Gastroesophageal sphincter (tissue), 4 donors: ENCODE results near the gene SLC4A11. TPM values are rescaled to one million over a fixed set of nuclear protein-coding genes. Genes with fewer than 3 reads are reported as not detected.

Source experiments
- ATAC-seq: fragments of 150-250 bp; one replicate; pipeline ENCODE4 v1.9.1; 2016; ENCODE audit warnings: mild to moderate bottlenecking, moderate library complexity
- H3K27ac ChIP-seq, 4 donors: fragments of 200-600 bp; sonication (generic) in 3 of 4; 1 replicate in 3 of 4; 2 replicates in 1 of 4; pipeline ENCODE4 v1.5.1; 2016 to 2019
- H3K27me3 ChIP-seq: fragments of 200-600 bp; sonication (generic); one replicate; pipeline ENCODE4 v1.5.1; 2019
- H3K36me3 ChIP-seq, 2 donors: fragments of 200-600 bp; sonication (generic); one replicate each; pipeline ENCODE4 v1.5.1; 2019; ENCODE audit warnings: control low read depth in 1 of 2
- H3K4me1 ChIP-seq, 3 donors: fragments of 200-600 bp; sonication (generic); 1 replicate in 2 of 3; 2 replicates in 1 of 3; pipeline ENCODE4 v1.5.1; 2016 to 2019; ENCODE audit warnings: control low read depth in 2 of 3
- H3K4me3 ChIP-seq, 2 donors: fragments of 200-600 bp; sonication (generic); one replicate each; pipeline ENCODE4 v1.5.1; 2019; ENCODE audit warnings: mild to moderate bottlenecking in 1 of 2, moderate library complexity in 1 of 2
- H3K9me3 ChIP-seq, 3 donors: fragments of 200-600 bp; sonication (generic); one replicate each; pipeline ENCODE4 v1.5.1; 2017 to 2019; ENCODE audit warnings: control low read depth in 2 of 3
- EP300 ChIP-seq: sonication (generic); formaldehyde crosslinking; IDR thresholded peaks from one replicate; pipeline ENCODE4 v1.6.1; 2017; ENCODE audit warnings: antibody characterized with exemption, mild to moderate bottlenecking
- POLR2A ChIP-seq, 2 donors: fragments of 450-650 bp; IDR thresholded peaks; one replicate each; pipeline ENCODE4 v1.6.1; 2017; ENCODE audit warnings: antibody characterized with exemption in 2 of 2, mild to moderate bottlenecking in 2 of 2, moderate library complexity in 1 of 2
- POLR2AphosphoS5 ChIP-seq: sonication (generic); formaldehyde crosslinking; IDR thresholded peaks from one replicate; pipeline ENCODE4 v1.6.1; 2017; ENCODE audit warnings: antibody characterized with exemption
- WGBS, 2 donors: methylation state at CpG; one replicate each; pipeline ENCODE4 v1.1.5; 2018; ENCODE audit warnings: low coverage in 1 of 2; 5-methylcytosine and 5-hydroxymethylcytosine counted together
- total RNA-seq, 4 donors: library from RNA; depleted of rRNA; stranded (reverse); fragments of >200 nt; gene quantifications; one replicate each; pipeline ENCODE4 v1.1.0, GENCODE V29; 2016
- TF ChIP-seq, protein P1 (sequence below), 4 experiments: fragments of 200-600 bp in 2 of 4; fragments of 450-650 bp in 2 of 4; sonication (generic) in 1 of 4; IDR thresholded peaks; one replicate each; pipeline ENCODE4 v1.5.1; 2017 to 2019; ENCODE audit warnings: antibody characterized with exemption in 4 of 4, mild to moderate bottlenecking in 2 of 4, moderate library complexity in 2 of 4

SLC4A11 gene
- total RNA-seq, 4 donors from 2014 or later: 0.31 to 3.3 (median 0.62) TPM; not detected in 1

DNA sequence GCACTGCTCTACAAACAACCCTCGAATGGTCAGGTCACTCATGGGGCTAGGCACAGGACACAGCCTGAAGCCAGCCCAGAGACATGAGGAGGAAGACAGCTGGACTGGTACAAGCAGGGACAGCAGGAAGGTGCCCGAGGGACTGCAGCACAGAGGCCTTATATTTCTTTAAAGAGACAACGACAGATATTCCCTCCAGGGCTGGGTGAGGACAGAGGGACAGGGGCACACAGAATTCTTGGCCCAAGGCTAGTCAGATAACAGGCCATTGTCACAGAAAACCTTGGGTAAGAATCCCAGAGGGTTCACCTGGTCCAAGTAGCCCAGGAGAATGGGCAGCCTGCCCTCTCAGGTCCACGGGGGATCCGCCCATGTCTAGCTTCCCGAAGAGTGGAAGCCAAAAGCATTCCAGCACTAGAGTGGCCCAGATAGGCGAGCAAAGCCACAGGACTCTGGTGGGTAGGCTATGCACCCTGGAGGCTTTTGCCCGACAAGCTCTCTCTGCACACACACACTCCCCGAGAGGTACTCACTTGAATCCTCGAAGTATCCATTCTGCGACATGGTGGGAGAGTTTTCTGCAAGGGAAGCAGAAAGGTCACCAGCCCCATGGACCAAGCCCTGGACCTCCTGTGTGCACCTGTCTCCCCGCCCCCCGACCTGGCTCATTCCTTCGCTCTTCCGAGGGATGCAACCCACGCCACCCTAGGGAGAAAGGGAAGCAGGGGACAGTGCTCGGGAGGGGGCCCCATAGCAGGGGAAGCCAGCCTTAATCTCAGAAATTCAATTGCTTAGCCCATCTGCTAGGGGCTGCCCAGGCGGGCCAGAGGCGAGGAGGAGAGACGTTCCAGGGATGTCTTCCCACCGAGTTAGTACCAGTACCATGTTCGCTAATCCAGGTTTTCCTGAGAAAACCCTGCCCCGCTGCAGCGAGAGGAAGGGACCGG lies 1.7 kb downstream of the SLC4A11 start:
- Histone ChIP-seq H3K36me3 (no peaks in the 10 kb centered on the region), H3K4me3 (peak overlapping the region in 1 of 2 donors; percentile 72), H3K27ac (no peak overlapping the region), H3K27me3 (peaks cover 84% of the 10 kb centered on the region), H3K9me3 (no peaks in the 10 kb centered on the region), H3K4me1 (peaks cover 0 to 30% (median 9%) of the 10 kb centered on the region in 3 donors)
- no peak for TF ChIP-seq EP300
- no peak for TF ChIP-seq POLR2AphosphoS5
- TF ChIP-seq POLR2A (IDR thresholded peaks at IDR 0.05): no peak
- TF ChIP-seq, protein P1, sequence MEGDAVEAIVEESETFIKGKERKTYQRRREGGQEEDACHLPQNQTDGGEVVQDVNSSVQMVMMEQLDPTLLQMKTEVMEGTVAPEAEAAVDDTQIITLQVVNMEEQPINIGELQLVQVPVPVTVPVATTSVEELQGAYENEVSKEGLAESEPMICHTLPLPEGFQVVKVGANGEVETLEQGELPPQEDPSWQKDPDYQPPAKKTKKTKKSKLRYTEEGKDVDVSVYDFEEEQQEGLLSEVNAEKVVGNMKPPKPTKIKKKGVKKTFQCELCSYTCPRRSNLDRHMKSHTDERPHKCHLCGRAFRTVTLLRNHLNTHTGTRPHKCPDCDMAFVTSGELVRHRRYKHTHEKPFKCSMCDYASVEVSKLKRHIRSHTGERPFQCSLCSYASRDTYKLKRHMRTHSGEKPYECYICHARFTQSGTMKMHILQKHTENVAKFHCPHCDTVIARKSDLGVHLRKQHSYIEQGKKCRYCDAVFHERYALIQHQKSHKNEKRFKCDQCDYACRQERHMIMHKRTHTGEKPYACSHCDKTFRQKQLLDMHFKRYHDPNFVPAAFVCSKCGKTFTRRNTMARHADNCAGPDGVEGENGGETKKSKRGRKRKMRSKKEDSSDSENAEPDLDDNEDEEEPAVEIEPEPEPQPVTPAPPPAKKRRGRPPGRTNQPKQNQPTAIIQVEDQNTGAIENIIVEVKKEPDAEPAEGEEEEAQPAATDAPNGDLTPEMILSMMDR (IDR thresholded peaks at IDR 0.05): no peak
- no peak for ATAC-seq
- WGBS, 2 donors: 68 to 73% methylated on average over 3 to 11 of the region's 25 CpGs

DNA sequence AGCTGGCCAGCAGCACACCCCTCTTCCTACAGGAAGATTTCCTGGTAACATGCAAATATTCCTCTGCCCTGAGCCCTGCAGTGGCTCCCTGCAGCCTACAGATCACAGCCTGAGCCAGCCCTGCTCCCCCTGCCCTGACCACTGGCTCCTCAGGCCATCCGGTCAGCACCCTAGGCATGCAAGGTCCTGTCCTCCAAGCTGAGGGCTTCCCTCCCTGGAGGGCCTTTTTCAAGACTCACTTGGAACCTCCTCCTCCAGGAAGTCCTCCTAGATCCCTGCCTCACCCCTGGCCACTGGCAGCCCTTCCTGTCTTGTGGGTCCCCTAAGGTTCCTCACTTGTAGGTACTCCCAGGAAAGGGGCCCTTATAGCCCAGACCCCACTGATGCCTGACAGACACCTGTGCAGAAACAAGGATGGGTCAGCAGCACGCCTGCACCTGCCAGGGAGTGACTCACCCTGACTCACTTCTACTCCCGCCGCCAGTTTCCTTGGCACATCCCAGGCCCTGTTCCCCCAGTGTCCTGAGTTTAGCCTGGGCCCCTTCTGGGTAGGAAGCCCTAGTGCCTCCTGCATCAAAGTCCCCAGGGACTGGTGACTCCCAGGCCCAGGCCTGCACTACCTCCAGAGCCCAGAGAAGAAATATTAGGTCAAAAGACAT lies 3.2 kb downstream of the SLC4A11 start:
- TF ChIP-seq, protein P1 (IDR thresholded peaks at IDR 0.05): no peak
- TF ChIP-seq POLR2AphosphoS5: no peak
- TF ChIP-seq EP300: no peak
- TF ChIP-seq POLR2A (IDR thresholded peaks at IDR 0.05): no peak
- H3K4me3 ChIP-seq: no peak overlapping the region
- 30 to 80% methylated on average over 1 to 2 of the region's 4 CpGs for WGBS, 2 donors
- H3K27me3 ChIP-seq: peaks cover 74% of the 10 kb centered on the region
- ATAC-seq: no peak
- no peak overlapping the region for H3K27ac ChIP-seq
- no peaks in the 10 kb centered on the region for H3K36me3 ChIP-seq
- no peaks in the 10 kb centered on the region for H3K9me3 ChIP-seq
- peaks cover 0 to 30% (median 9%) of the 10 kb centered on the region in 3 donors for H3K4me1 ChIP-seq

DNA sequence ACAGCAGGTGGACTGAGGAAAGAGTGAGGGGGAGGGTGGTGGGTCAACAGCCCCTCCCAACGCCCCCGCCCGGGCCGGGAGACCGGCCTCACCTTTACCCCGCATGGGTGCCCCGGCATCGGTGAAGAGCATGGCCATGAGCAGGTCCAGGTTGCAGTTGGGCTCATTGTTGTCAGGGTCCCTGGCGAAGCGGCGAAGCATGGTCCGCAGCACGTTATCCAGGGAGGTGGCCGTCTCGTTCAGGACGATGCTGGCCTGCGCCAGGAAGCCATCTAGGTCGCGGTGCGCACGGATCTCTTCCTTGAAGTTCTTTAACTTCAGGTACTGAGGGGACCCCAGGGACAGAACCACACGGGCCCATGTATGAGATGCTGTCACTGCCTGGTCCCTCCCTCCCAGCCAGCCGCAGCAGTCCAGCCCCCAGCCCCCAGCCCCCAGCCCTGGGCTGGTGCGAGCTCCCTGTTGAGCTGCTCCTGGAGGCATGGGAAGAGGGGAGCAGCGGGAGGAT lies 4.9 kb downstream of the SLC4A11 start:
- H3K4me1 ChIP-seq: peaks cover 0 to 16% (median 5%) of the 10 kb centered on the region in 3 donors
- whole genome bisulfite sequencing, 2 donors: 80 to 87% methylated on average over 1 to 3 of the region's 25 CpGs
- ATAC-seq: no peak
- H3K9me3 ChIP-seq: no peaks in the 10 kb centered on the region
- TF ChIP-seq EP300 (no peak), POLR2AphosphoS5 (no peak), POLR2A (IDR thresholded peaks at IDR 0.05) (no peak)
- TF ChIP-seq, protein P1 (IDR thresholded peaks at IDR 0.05): no peak
- H3K4me3 ChIP-seq: no peak overlapping the region
- peaks cover 56% of the 10 kb centered on the region for H3K27me3 ChIP-seq
- no peaks in the 10 kb centered on the region for H3K36me3 ChIP-seq
- H3K27ac ChIP-seq: no peak overlapping the region

DNA sequence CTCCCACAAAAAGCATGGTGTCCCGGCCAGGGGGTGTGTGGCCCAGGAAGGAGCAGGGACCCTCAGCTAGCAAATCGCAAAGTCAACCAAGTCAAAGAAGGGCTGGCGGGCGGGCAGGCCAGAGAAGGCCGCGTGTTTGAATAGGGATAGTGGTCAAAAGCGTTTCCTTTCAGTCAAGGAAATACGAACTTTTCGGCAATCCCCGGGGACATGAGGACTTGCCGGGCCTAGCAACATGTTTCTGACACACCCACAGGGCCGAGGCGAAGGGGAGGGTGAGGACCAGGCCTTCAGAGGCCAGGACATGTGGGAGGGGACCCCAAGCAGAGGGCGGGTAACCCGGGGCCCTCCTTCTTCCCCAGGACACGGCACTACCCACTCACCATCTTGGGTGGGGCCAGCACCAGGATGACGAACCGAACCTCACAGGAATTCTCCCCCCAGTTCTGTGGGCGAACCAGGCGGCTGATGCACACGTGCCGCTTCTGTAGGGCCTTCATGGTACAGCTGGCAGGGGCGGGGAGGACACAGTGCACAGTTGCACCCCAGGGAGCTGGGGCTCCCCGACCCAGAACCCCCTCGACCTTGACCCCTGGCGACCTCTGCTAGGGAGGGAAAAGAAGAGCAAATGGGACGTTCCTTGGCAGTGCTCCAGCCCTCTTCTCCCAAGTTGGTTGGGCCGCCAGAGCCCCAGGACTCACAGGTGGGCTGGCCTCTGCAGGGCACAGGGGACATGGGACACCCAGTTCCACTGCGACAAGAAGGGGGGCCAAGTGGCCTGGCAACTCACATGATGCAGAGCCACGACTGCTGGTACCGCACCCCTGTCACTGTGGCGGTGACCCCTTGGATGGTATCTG lies 5.6 kb downstream of the SLC4A11 start:
- H3K4me3 ChIP-seq: no peak overlapping the region
- no peak for ATAC-seq
- H3K27me3 ChIP-seq: peaks cover 50% of the 10 kb centered on the region
- H3K36me3 ChIP-seq: no peaks in the 10 kb centered on the region
- WGBS, 2 donors: 84 to 94% methylated on average over 3 to 14 of the region's 32 CpGs
- no peaks in the 10 kb centered on the region for H3K9me3 ChIP-seq
- TF ChIP-seq POLR2A (IDR thresholded peaks at IDR 0.05) (no peak), EP300 (no peak), POLR2AphosphoS5 (no peak)
- TF ChIP-seq, protein P1 (IDR thresholded peaks at IDR 0.05): no peak
- H3K4me1 ChIP-seq: peaks cover 0 to 9% (median 5%) of the 10 kb centered on the region in 3 donors
- H3K27ac ChIP-seq: no peak overlapping the region
